Left ventricle myocardium superior (tissue), 1 donor: ENCODE measurements around the gene EIF4EBP3. TPM values are rescaled to one million over a fixed set of nuclear protein-coding genes. Genes with fewer than 3 reads are reported as not detected.
A peak's percentile ranks its signal among the peaks of the same experiment; 100 is the strongest.

Source experiments
- ATAC-seq: fragments of 200-7000 bp; cut with Tn5 transposase; one replicate; pipeline ENCODE4 v1.9.1; 2020; ENCODE audit warnings: mild to moderate bottlenecking, moderate library complexity
- DNase-seq: peaks from one replicate; pipeline ENCODE4 v3.0.0-alpha.2; 2020
- intact Hi-C: fragments of 100-400 bp; cut with micrococcal nuclease; formaldehyde crosslinking; loops from one replicate; pipeline ENCODE4 v1.11.0; 2022
- long read RNA-seq: library from polyadenylated mRNA; unstranded; transcript quantifications from one replicate; pipeline ENCODE4 v2.0.0, GENCODE V29; 2021
- total RNA-seq: library from RNA; stranded (reverse); fragmentation: NEBNext Ultra II Directional; extraction: Animal tissue kit (Norgen Biotek cat#: 25700); gene quantifications from one replicate; pipeline ENCODE4 v1.2.1, GENCODE V29; 2021
- donor health status: DM: no; HTN: yes; CAD: no; lungs with severe emphysema.

Gene EIF4EBP3
- 18.2 TPM for total RNA-seq
- long read RNA-seq, transcript EIF4EBP3-201 (3 exons, 691 nt): major isoform, 8 of 10 reads
- long read RNA-seq, partial matches to known transcripts: 1 of 10 reads
- long read RNA-seq, other reads (novel, unspliced or antisense): 1 of 10 reads

GRCh38 chr5:140547508-140548299 is at the start of gene EIF4EBP3:
EIF4EBP3 (plus strand) TSS chr5:140547662; CDS start chr5:140547738, 76 bp downstream.
- intact Hi-C loops: no loop called here
- peak; percentile 98 for DNase-seq
- ATAC-seq: peak; percentile 89

- ATAC-seq: no peak
- intact Hi-C loops: no loop called here
- no peak for DNase-seq
These were observed 49.6 kb upstream of the EIF4EBP3 start for GRCh38 chr5:140497897-140498296.

- no peak for DNase-seq
- intact Hi-C loops: no loop called here
These were observed 48.9 kb upstream of the EIF4EBP3 start for GRCh38 chr5:140498591-140498990.

GRCh38 chr5:140502834-140503233 is 44.6 kb upstream of the EIF4EBP3 start:
- intact Hi-C loops: no loop called here
- no peak for DNase-seq
- no peak for ATAC-seq

More at GRCh38 chr5:140498591-140498990, 48.9 kb upstream of the EIF4EBP3 start:
- no peak for ATAC-seq

GRCh38 chr5:140509898-140510297 is 37.6 kb upstream of the EIF4EBP3 start:
- intact Hi-C loops: no loop called here
- no peak for ATAC-seq

GRCh38 chr5:140513124-140513523 is 34.3 kb upstream of the EIF4EBP3 start:
- DNase-seq: no peak
- no peak for ATAC-seq
- intact Hi-C loops: no loop called here

More at GRCh38 chr5:140509898-140510297, 37.6 kb upstream of the EIF4EBP3 start:
- no peak for DNase-seq

GRCh38 chr5:140524003-140524402 is 23.5 kb upstream of the EIF4EBP3 start:
- ATAC-seq (no peak), DNase-seq (no peak)
- intact Hi-C loops: no loop called here

GRCh38 chr5:140540227-140540626 is 7.2 kb upstream of the EIF4EBP3 start:
- intact Hi-C loops: no loop called here
- DNase-seq (no peak), ATAC-seq (no peak)

- intact Hi-C loops: no loop called here
- no peak for ATAC-seq
- no peak for DNase-seq
These were observed 4.5 kb upstream of the EIF4EBP3 start for GRCh38 chr5:140542972-140543371.

- DNase-seq (no peak), ATAC-seq (no peak)
- intact Hi-C loops: no loop called here
These were observed 2.5 kb upstream of the EIF4EBP3 start for GRCh38 chr5:140544986-140545385.

GRCh38 chr5:140545606-140546005 is 1.9 kb upstream of the EIF4EBP3 start:
- intact Hi-C loops: no loop called here
- no peak for ATAC-seq
- no peak for DNase-seq

- peak; percentile 3 for ATAC-seq
- no peak for DNase-seq
- intact Hi-C loops: no loop called here
These were observed 483 bp upstream of the EIF4EBP3 start for GRCh38 chr5:140546851-140547507.

- ATAC-seq: no peak
- intact Hi-C loops: no loop called here
- DNase-seq: no peak
These were observed 832 bp downstream of the EIF4EBP3 start for GRCh38 chr5:140548300-140548688.

GRCh38 chr5:140548791-140549190 is 1.3 kb downstream of the EIF4EBP3 start:
- ATAC-seq (no peak), DNase-seq (no peak)
- intact Hi-C loops: no loop called here

- DNase-seq: peak; percentile 51
- intact Hi-C loops: no loop called here
- peak; percentile 22 for ATAC-seq
These were observed 2.0 kb downstream of the EIF4EBP3 start for GRCh38 chr5:140549237-140550144.

- intact Hi-C loops: no loop called here
- ATAC-seq: no peak
- no peak for DNase-seq
These were observed 3.0 kb downstream of the EIF4EBP3 start for GRCh38 chr5:140550147-140551079.

GRCh38 chr5:140551872-140552271 is 4.4 kb downstream of the EIF4EBP3 start:
- DNase-seq: no peak
- intact Hi-C loops: no loop called here

GRCh38 chr5:140553657-140554056 is 6.2 kb downstream of the EIF4EBP3 start:
- intact Hi-C loops: no loop called here

More at GRCh38 chr5:140551872-140552271, 4.4 kb downstream of the EIF4EBP3 start:
- no peak for ATAC-seq

More at GRCh38 chr5:140553657-140554056, 6.2 kb downstream of the EIF4EBP3 start:
- ATAC-seq (no peak), DNase-seq (no peak)
